ENCODE data around the gene ADARB1.

The ADARB1 gene

DNA sequence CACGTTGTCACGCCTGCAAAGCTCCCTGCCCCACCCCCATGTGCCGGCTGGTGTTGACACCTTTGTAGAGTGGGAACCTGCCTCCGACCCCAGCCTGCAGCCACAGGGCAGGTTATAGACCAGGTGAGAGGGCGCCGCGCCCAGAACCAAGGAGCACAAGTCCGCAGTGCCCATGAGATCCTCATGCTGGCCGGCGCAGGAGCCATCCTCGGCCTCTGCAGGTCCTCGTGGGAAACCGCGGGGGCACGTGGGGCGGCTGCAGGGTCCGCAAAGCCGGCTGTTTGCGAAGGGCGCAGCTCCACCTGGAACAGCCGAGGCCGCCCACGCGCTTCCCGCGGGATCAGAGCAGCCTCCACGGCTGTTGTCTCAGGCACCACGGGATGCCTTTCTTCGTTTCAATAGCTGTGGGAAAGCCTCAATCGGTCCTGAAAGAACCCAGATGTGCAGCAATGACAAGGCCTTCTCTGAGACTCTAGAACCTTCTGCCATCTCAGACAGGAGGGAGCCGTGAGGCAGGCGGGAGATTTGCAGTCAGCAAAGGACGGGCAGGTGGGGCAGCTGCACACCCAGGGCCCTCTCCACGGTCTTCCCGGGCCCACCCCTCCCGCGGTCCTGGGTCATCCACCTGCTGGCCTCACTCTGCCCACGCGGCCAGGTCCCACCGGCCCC is 183.4 kb downstream of the ADARB1 start:
- DNase-seq: no peak

DNA sequence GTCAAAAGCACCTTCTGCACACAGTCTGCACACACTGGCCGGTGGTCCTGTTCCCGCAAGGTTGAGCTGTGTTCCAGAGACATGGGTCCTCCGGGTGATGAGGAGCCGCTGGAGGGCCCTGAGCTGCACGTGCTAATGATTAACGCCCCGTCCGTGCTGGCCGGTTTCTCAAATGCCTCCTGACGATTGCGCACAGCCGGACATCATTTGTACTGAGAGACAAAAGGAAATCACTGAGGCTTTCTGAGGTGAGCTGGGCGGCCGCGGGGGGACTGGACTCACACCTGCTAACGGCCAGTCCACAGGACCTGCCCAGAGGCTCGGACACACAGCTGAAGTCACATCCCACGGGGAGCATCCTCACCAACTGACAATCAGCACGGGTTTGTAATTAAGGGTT is 184.1 kb downstream of the ADARB1 start:
- no peak for DNase-seq

GRCh38 chr21:45259206-45259840 is 184.9 kb downstream of the ADARB1 start:
- DNase-seq: no peak

- DNase-seq: no peak
Measured at GRCh38 chr21:45260191-45260825, 185.9 kb downstream of the ADARB1 start.

- no peak for DNase-seq
Measured at GRCh38 chr21:45261093-45261492, 186.7 kb downstream of the ADARB1 start.

GRCh38 chr21:45262041-45262581 is 187.7 kb downstream of the ADARB1 start:
- no peak for DNase-seq

DNA sequence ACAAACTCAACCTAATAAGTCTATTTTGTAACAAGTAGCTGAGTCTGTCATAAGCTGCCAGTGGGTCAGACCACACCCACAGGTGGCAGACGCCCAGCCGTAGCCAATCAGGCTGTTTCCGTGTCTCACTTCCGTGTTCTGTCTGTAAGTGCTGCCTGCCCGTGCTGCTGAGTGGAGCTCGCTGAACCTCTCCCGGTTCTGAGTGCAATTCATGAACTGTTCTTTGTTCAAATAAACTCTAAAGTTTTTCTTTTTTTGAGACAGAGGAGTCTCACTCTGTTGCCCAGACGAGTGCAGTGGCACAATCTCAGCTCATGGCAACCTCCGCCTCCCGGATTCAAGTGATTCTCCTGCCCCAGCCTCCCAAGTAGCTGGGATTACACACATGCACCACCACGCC is 188.2 kb downstream of the ADARB1 start:
- no peak for DNase-seq

- no peak for DNase-seq
Measured at GRCh38 chr21:45263534-45263933, 189.2 kb downstream of the ADARB1 start.

DNA sequence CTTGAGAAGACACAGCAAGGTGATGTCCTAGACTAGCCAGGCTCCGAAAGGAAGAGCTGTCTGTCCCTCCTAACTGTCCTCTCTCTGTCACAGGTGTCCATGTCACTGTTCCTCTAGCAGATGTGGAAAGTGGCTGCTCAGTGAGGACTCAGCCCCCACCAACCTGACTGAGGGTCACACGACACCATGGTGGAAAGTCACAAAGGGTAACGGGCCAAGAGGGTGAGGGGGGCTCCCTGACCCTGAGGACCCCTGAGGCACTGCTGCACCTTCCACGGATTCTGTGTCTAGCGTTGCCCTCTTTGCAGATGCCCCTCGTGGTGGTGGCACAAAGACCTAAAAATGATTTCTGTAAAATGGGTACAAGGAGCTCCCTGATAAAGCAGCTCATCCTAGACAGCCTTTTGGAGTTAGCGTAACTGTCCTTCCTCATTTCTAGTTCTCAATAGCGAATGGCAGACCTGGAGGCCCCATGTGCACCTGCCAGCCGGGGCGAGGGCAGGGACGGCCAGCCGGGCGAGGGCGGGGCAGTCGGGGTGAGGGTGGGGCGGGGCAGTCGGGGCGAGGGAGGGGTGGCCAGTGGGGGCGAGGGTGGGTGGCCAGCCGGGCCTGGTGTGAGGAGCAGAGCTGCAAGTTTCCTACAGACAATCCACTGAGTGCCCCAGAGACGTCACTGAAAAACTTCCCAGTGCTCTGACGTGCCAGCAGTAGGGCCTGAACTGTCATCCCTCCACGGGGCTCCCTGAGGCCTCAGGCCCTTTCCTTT is 189.9 kb downstream of the ADARB1 start:
- no peak for DNase-seq

DNA sequence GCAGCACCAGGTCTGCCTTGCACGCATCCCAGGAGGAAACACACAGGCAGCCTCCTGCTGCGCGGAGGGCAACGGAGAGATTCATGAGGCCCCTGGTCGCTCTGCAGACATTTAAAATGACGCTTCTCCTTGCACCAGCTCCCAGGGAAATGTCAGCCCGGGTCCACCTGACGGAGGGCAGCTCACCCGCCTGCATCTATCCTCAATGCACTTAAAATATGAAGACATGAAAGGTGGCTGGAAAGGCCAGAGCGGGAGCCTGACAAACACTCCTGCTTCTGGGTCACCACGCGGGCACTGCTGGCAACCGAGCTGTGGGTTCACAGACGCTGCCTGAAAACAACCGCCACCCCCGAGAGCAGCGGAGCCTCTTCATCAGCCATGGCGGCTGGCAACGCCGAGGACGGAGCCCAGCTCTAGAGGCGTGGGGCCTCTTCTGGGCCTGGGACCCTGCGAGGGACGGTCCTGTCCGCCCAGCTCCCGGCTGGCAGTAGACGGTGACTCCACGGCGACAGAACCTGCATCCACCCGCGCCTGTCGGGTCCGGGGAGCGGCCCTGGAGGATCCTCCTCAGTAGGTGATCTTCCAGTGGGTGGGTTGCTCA is 190.6 kb downstream of the ADARB1 start:
- DNase-seq: no peak

DNA sequence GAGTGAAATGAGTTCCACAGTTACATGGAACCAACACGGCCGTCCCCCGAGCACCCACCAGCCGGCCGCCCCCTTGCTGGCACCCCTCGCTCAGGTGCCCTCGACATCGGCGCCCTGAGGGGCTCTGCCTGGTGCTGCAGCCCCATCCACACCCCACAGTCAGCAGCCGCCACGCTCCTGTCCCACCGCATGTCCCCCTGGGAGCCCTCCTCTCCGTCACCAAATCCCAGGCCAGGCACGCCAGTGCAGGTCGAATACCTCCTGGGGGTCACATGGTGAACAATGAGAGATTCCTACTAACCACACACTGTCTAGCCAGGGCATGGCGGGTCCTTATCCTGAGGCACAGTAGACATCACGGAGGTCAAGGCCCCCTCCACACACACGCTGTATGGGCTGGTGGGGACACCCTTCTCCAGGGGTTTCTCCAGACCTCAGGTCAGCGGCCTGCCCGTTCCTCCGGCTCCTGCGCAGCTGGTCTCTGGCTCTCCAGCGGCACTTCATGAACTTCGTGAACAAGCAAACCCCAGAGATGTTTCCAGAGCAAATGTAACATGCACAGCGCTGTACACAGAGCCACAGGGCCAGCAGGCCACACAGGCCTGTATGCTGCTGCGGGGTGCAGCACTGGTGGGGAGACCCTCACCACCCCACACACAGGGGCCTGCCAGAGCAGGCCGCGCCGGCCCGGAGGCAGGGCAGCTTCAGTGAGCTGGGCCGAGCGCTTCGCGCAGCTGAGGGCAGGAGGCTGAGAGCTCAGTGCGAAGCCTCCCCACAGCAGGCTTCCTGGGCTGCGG is 191.5 kb downstream of the ADARB1 start:
- DNase-seq: no peak

DNA sequence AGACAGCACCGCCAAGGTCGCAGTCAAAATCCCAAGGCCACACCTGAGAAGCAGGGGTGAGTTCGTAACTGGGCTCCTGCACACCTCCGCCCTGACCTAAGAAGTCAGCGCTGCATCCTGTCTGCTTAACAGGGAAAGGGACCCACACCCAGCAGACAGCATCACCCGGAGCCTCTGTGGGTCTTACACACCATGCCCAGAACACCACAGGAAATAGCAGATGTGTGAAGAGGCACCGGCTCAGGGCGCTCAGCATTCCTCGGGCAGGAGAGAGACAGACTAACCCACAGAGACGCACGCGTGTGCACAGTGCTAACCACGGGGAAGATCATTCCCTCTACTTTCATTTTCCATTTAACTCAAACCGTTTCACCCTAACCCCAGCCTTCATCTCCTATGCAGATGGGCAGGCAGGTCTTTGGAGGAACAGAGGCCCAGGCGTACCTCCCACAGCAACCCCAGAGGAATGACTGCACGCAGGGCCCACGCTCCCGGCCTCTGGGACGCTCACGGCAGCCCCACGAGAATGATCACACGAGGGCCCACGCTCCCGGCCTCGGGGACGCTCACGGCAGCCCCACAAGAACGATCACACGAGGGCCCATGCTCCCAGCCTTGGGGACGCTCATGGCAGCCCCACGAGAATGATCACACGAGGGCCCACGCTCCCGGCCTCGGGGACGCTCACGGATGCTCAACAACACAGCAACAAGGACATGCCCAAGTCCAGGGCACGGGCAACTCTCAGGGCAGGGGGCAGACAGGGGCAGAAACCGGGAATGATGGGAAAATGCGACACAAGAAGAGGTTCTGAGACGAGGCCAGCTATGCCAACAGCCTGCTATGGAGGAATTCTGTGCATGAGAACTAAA is 192.4 kb downstream of the ADARB1 start:
- DNase-seq: no peak

DNA sequence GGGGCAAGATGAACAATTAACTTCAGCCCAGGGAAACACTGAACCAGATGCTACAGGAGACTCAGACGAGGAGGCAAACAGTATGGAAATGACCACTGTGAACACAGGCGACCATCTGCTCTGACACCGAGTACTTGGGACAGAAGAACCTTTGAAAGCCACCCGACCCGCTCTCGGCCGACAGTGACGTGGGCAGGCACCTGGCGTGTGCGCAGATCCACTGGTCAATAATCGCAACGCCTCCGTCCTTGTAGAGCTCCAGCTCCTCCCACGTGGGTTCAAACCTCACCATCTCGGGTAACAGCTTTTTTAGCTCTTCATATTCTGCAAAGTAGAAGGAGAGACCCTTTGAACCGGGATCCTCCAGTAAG is 193.0 kb downstream of the ADARB1 start:
- no peak for DNase-seq

GRCh38 chr21:45269861-45270260 is 195.5 kb downstream of the ADARB1 start:
- no peak for DNase-seq

DNA sequence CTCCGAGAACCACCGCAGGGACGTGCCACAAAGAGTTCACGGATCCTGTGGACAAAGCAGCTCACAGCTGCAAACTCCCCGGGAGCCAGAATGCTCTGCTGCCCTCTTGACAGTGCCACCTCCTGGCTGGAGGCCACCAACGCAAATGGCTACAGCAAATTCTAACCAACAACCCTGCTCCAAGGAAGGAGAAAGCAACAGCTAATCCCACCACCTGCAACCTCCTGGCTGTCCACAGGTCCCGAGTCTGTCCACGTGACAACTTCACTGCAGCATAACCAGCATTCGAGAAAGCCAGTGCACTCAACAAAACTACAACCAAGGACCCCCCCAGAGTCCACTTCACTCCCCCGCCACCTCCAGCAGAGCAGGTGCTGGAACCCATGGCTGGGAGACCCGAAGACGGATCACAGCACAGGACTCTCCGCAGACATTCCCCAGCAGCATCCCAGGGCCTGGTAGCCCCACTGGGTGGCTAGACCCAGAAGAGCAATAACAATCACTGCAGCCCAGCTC is 196.0 kb downstream of the ADARB1 start:
- DNase-seq: no peak
